ENCODE measurements around the gene EWSR1. TPM values are rescaled to one million over a fixed set of nuclear protein-coding genes. Genes with fewer than 3 reads are reported as not detected.

The EWSR1 gene
- total RNA-seq, 1 donor from 2014 or later: 211 TPM

GRCh38 chr22:29329581-29329980 is 61.5 kb downstream of the EWSR1 start:
- DNase-seq (ENCODE audit: low read depth): no peak
- TF ChIP-seq CTCF (conservative IDR thresholded peaks at IDR 0.05; ENCODE audit: low read depth, low read length): no peak
- H3K4me3 ChIP-seq (ENCODE audit: low read depth, low read length): no peak overlapping the region

- no peak for DNase-seq (ENCODE audit: low read depth)
- no peak overlapping the region for H3K4me3 ChIP-seq (ENCODE audit: low read depth, low read length)
- TF ChIP-seq CTCF (conservative IDR thresholded peaks at IDR 0.05; ENCODE audit: low read depth, low read length): no peak
Observed at GRCh38 chr22:29330291-29330690, 62.2 kb downstream of the EWSR1 start.

- TF ChIP-seq CTCF (conservative IDR thresholded peaks at IDR 0.05; ENCODE audit: low read depth, low read length): no peak
- H3K4me3 ChIP-seq (ENCODE audit: low read depth, low read length): no peak overlapping the region
- no peak for DNase-seq (ENCODE audit: low read depth)
Observed at GRCh38 chr22:29330753-29331152, 62.7 kb downstream of the EWSR1 start.

- no peak for DNase-seq (ENCODE audit: low read depth)
- no peak overlapping the region for H3K4me3 ChIP-seq (ENCODE audit: low read depth, low read length)
- no peak for TF ChIP-seq CTCF (conservative IDR thresholded peaks at IDR 0.05; ENCODE audit: low read depth, low read length)
Observed at GRCh38 chr22:29331213-29331612, 63.1 kb downstream of the EWSR1 start.

GRCh38 chr22:29331658-29332300 is 63.7 kb downstream of the EWSR1 start:
- DNase-seq (ENCODE audit: low read depth): no peak
- H3K4me3 ChIP-seq (ENCODE audit: low read depth, low read length): no peak overlapping the region
- no peak for TF ChIP-seq CTCF (conservative IDR thresholded peaks at IDR 0.05; ENCODE audit: low read depth, low read length)

- TF ChIP-seq CTCF (conservative IDR thresholded peaks at IDR 0.05; ENCODE audit: low read depth, low read length): no peak
- DNase-seq (ENCODE audit: low read depth): no peak
- H3K4me3 ChIP-seq (ENCODE audit: low read depth, low read length): no peak overlapping the region
Observed at GRCh38 chr22:29332886-29333496, 64.9 kb downstream of the EWSR1 start.

- no peak for DNase-seq (ENCODE audit: low read depth)
- TF ChIP-seq CTCF (conservative IDR thresholded peaks at IDR 0.05; ENCODE audit: low read depth, low read length): no peak
- H3K4me3 ChIP-seq (ENCODE audit: low read depth, low read length): no peak overlapping the region
Observed at GRCh38 chr22:29334148-29334547, 66.1 kb downstream of the EWSR1 start.
